Activated naive CD8-positive, alpha-beta T cell treated with anti-CD3 and anti-CD28 coated beads for 36 hours (primary cell): Measurements from ENCODE around the gene MRTO4. TPM values are rescaled to one million over a fixed set of nuclear protein-coding genes. Genes with fewer than 3 reads are reported as not detected.

Experiments
- DNase-seq: peaks from one replicate; pipeline ENCODE4 v3.0.0; 2021
- H3K27ac Mint-ChIP-seq: one replicate; pipeline ENCODE4 v1.8.0; 2022; ENCODE audit warnings: mild to moderate bottlenecking, moderate library complexity, mixed read lengths
- H3K27me3 Mint-ChIP-seq: one replicate; pipeline ENCODE4 v1.8.0; 2022; ENCODE audit warnings: mild to moderate bottlenecking, mixed read lengths
- H3K36me3 Mint-ChIP-seq: one replicate; pipeline ENCODE4 v1.8.0; 2021; ENCODE audit warnings: mild to moderate bottlenecking, mixed read lengths
- H3K4me1 Mint-ChIP-seq: one replicate; pipeline ENCODE4 v1.8.0; 2021; ENCODE audit warnings: mixed read lengths
- H3K4me3 Mint-ChIP-seq: one replicate; pipeline ENCODE4 v1.8.0; 2022; ENCODE audit warnings: mild to moderate bottlenecking, moderate library complexity, mixed read lengths
- H3K9me3 Mint-ChIP-seq: one replicate; pipeline ENCODE4 v1.8.0; 2022; ENCODE audit warnings: mixed read lengths
- total RNA-seq, 2 experiments: library from RNA; stranded (reverse); gene quantifications; one replicate each; pipeline ENCODE4 v1.2.3, GENCODE V29; 2021

The MRTO4 gene
- total RNA-seq, 2 experiments from 2014 or later, result 137 to 149 TPM

GRCh38 chr1:19309123-19309813 lies 57.7 kb downstream of the MRTO4 start:
- Mint-ChIP-seq H3K9me3 (no peaks in the 10 kb centered on the region), H3K27ac (no peak overlapping the region)

More at GRCh38 chr1:19309123-19309813, 57.7 kb downstream of the MRTO4 start:
- H3K27me3 Mint-ChIP-seq, result no peaks in the 10 kb centered on the region
- H3K4me1 Mint-ChIP-seq, result peaks cover 23% of the 10 kb centered on the region
- no peak overlapping the region for H3K4me3 Mint-ChIP-seq
- H3K36me3 Mint-ChIP-seq, result peaks cover 9% of the 10 kb centered on the region
- DNase-seq, result no peak

Other genes with a start within 250 kb of the MRTO4 start
- 100 to 1,000 TPM; 109 to 110 TPM for gene UBR4, start 41.5 kb upstream of the MRTO4 start, total RNA-seq
- gene EMC1, start 281 bp upstream of the MRTO4 start, total RNA-seq, result 10 to 100 TPM; 49.9 to 53.8 TPM
- gene AKR7A3, start 37.0 kb downstream of the MRTO4 start, total RNA-seq, result under 1 TPM; 0.37 to 0.52 TPM
- gene AKR7A2, start 60.3 kb downstream of the MRTO4 start, total RNA-seq, result 10 to 100 TPM; 37.4 to 43.0 TPM
- 1 to 10 TPM; 6.5 to 6.8 TPM for gene SLC66A1, start 60.5 kb downstream of the MRTO4 start, total RNA-seq
- gene CAPZB, start 233.7 kb downstream of the MRTO4 start, total RNA-seq, result 100 to 1,000 TPM; 324 to 332 TPM